Activated naive CD4-positive, alpha-beta T cell treated with anti-CD3 and anti-CD28 coated beads, Interleukin-2, amount 50 U/mL, for 24 hours (primary cell): Measurements from ENCODE around the gene MRPS10.

ENCODE experiments used
- H3K27ac Mint-ChIP-seq: one replicate; pipeline ENCODE4 v1.8.0; 2021; ENCODE audit warnings: mild to moderate bottlenecking, mixed read lengths
- H3K27me3 Mint-ChIP-seq: one replicate; pipeline ENCODE4 v1.8.0; 2021; ENCODE audit warnings: mixed read lengths
- H3K36me3 Mint-ChIP-seq: one replicate; pipeline ENCODE4 v1.8.0; 2021; ENCODE audit warnings: mixed read lengths
- H3K4me1 Mint-ChIP-seq: one replicate; pipeline ENCODE4 v1.8.0; 2021; ENCODE audit warnings: mixed read lengths
- H3K4me3 Mint-ChIP-seq: one replicate; pipeline ENCODE4 v1.8.0; 2021; ENCODE audit warnings: mild to moderate bottlenecking, mixed read lengths
- H3K9me3 Mint-ChIP-seq: one replicate; pipeline ENCODE4 v1.8.0; 2021; ENCODE audit warnings: mixed read lengths

The MRPS10 gene

GRCh38 chr6:42158011-42158410 is 59.6 kb downstream of the MRPS10 start:
- Mint-ChIP-seq H3K27ac (no peak overlapping the region), H3K36me3 (no peaks in the 10 kb centered on the region), H3K4me1 (no peaks in the 10 kb centered on the region), H3K27me3 (no peaks in the 10 kb centered on the region), H3K9me3 (no peaks in the 10 kb centered on the region), H3K4me3 (no peak overlapping the region)
